Middle frontal gyrus (tissue), 1 donor: Measurements from ENCODE around the gene VPS25.

Source experiments
- DNase-seq: peaks from one replicate; pipeline ENCODE4 v3.0.0-alpha.2; 2015; ENCODE audit warnings: low spot score; ENCODE audit errors: extremely low spot score

Gene VPS25

GRCh38 chr17:42795465-42795864 lies 22.2 kb downstream of the VPS25 start:
- DNase-seq, result no peak

DNA sequence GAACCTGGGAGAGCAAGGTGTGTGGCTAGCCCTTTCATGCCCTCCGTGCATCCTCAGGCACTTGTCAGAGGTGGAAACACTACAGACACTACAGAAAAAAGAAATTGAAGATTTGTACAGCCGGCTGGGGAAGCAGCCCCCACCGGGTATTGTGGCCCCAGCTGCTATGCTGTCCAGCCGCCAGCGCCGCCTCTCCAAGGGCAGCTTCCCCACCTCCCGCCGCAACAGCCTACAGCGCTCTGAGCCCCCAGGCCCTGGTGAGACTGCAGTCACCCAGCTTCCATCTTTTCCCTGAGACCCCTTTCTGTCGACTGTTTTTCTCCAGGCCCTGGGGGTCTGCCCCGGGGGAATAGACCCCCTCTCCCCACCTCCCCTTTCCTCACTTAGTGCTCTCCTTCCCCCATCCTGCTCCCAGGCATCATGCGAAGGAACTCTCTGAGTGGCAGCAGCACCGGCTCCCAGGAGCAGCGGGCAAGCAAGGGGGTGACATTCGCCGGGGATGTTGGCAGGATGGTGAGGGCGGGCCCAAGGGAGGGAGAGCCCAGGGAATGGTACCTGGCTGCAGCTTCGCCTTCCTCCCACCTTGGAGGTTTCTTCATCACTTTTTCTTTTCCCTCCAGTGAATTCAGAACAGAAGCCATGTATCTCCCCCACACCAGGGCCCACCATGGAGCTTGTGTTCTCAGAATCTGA lies 23.0 kb downstream of the VPS25 start:
- DNase-seq, result no peak

GRCh38 chr17:42797067-42798007 lies 24.1 kb downstream of the VPS25 start:
- no peak for DNase-seq

- DNase-seq, result no peak
Observed at GRCh38 chr17:42798011-42798382, 24.7 kb downstream of the VPS25 start.

GRCh38 chr17:42798383-42799380 lies 25.4 kb downstream of the VPS25 start, which contains the start of the genes CNTD1 and COA3:
TSS of gene CNTD1 (plus strand) at chr17:42798861. CDS start at chr17:42799068, 207 bp downstream.
TSS of gene COA3 (minus strand) at chr17:42798704. CDS start at chr17:42798681, 23 bp downstream.
- DNase-seq, result peak; percentile 78

GRCh38 chr17:42803074-42803883 lies 30.0 kb downstream of the VPS25 start:
- DNase-seq, result no peak

DNA sequence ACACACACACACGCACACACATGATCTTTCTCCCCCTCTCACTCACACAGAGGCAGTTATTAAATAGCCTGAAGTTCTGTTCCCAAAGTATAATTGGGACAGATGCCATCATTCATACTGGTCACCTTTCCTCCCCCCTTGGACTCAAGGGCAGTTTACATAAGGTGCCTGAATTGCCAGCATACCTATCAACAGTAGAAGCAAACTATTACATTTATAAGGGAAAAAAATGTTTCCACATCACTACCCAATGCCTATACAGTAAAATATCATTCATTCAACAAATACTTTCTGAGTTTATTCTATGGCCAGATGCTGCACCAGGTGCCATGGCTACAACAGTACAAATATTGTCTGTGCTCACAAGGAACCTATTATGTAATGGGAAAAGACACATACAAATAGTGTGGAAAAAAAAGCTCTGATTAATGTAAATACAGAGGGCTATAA lies 31.7 kb downstream of the VPS25 start:
- DNase-seq, result no peak

GRCh38 chr17:42806249-42806648 lies 33.0 kb downstream of the VPS25 start:
- DNase-seq, result no peak

GRCh38 chr17:42809250-42809649 lies 36.0 kb downstream of the VPS25 start:
- peak; percentile 31 for DNase-seq

DNA sequence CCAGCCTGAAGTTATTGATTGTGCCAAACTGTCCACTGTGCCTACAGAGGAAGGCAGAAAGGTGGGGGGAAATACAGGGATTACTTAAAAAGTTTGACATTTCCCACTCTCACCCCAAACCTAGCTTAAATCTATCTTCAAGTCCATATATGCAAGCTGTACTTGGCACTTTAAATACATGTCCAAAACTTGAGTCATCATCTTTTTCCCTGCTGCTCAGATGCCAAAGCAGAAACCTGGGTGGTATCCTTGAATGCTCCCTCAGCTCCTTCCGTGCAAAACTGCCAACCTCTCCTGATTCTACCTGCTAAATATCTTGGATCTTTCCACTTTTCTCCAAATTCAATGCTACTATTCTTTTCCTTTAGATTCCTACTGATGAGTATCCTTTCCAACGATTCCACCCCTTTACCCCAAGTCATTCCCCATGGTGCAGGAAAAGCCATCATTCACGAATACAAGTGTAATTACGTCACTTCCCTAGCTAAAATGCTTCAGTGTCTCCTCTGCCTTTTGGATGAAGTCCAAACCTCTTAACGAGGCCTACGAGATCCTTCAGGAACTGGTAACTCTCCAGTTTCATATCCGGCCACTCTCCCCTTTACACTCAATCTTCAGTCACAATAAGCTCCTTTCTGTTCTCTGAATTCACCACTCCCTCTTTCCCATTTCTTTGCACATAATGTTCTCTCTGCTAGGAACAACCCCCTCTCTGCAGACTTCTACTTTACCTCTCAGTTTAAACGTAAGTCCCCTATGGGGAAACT lies 41.6 kb downstream of the VPS25 start:
- DNase-seq, result no peak

DNA sequence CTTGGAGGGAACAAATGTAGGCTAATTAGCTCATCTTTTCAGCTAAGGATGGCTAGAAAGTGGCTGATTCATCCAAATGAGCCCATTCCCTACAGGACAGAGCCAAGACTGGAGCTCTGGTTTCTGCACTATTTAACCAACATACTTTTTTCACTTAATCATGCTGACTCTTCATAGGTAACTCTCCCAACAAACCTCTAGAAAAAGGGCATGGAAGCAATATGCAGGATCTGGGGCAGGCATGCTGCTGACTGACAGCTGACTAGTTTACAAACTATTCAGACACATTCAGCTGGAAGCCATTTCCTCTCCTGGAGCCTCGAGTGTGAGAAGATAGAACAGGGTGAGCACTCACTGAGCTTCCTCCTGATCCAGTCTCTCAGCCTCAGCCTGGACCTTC lies 44.6 kb downstream of the VPS25 start:
- DNase-seq, result no peak

DNA sequence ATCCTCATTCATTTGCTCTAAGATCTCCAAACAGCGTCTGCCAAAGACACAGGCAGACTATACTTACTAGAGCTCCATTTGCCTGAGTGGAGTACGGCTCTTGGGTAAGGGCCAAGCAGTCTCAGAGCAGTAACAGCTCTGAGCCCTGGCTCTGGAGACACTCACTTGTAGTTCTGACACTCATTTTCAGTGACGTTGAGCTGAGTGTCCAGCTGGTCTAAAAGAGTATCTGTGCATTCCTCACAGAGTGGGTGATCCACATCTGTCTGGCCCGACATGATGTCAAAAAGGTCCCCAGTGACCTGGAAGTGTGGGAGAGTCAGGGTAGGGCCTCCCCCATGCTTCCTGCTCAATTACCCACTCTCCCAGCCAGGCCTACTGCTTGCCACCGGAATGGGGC lies 45.1 kb downstream of the VPS25 start:
- DNase-seq, result no peak

DNA sequence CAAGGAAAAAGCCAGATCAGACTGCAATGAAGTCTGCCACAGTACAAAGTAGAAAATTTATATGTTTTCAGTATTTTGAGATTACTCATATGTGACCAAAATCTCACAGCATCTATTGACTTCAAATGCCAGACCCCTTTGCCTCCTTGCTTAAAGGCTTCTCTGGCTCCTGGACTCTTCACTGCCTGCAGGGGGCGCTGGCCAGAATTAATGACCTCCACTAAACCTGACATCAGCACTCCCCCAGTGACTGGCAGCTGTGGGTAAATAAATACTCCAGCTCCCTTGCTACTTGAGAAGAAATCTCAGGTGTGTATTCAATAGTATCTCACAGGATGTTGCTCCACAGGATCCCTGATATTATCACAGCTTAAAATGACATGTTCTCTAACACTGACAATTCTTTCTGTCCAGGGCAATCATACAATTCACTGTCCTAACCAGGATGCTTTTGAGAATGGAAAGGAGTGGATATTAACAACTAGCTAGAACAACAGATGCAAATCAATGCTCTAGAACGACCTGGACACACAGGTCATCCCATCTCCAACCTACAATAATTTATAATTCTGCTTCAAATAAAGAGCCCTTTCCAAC lies 46.8 kb downstream of the VPS25 start:
- no peak for DNase-seq

- DNase-seq, result no peak
Observed at GRCh38 chr17:42821176-42821575, 47.9 kb downstream of the VPS25 start.

- no peak for DNase-seq
Observed at GRCh38 chr17:42827472-42827871, 54.2 kb downstream of the VPS25 start.
